NCI-H1048 (cell line): ENCODE data around the gene URAD.
"Not testable (repeated sequence)": the region's sequence is repeated elsewhere in the genome, so short reads cannot be mapped to it uniquely, and the experiment has no call there.

Source experiments
- DNase-seq: peaks from one replicate; lab custom pipeline; 2025; lab: John Stamatoyannopoulos, UW

The URAD gene, protein sequence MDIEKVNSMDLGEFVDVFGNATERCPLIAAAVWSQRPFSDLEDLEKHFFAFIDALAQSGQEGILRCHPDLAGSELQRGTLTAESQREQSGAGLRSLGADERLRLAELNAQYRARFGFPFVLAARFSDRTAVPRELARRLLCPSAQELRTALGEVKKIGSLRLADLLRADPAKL

GRCh38 chr13:27988520-27988919, at the start of gene URAD:
Gene URAD (minus strand): TSS chr13:27988693. CDS start chr13:27988637, 56 bp downstream.
- DNase-seq, result no peak

GRCh38 chr13:28037399-28037798, 48.9 kb upstream of the URAD start:
- no peak for DNase-seq

DNA sequence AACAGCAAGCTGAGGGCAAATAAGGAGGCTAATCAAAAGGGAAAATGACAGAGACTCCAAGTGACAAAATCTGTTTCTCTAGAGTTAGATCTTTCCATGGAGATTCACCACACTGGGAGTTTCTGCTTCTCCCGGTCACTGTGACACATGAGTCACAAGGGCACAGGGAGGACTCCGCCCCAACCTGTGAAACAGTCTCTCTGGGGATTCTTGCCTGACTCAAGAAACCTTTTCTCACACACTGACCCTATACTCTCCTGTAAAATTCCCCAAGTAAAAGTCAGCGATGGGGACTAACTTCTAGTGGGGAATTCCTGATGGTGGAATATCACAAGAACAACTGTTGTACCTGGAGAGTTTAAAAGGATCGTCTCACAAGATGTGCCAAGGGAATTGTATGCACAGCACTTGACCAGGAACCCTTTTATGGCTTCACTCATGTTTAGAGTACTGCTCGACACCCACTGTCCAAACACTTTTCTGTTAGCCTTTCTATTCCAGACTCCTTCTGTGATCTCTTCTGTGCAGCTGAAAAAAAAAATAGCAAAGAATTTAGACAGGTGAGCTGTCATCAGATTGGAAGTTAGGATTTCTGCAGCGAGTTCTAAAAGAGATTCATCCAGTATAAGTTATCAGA, 46.8 kb upstream of the URAD start:
- DNase-seq, result no peak

- no peak for DNase-seq
Observed at GRCh38 chr13:28033894-28034655, 45.6 kb upstream of the URAD start.

DNA sequence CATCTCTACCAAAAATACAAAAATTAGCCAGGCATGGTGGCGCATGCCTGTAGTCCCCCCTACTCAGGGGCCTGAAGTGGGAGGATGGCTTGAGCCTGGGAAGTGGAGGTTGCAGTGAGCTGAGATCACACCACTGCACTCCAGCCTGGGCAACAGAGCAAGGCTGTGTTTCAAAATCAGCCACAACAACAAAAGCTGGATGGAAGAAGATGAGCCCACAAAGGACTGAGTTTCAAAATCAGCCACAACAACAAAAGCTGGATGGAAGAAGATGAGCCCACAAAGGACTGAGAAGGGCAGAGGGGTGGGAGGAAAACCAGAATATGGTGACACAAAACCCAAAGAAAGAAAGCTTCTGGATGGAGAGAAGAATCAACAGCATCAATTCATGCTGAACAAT, 43.9 kb upstream of the URAD start:
- DNase-seq, result not testable (repeated sequence)

- DNase-seq, result no peak
Observed at GRCh38 chr13:28031896-28032288, 43.4 kb upstream of the URAD start.

DNA sequence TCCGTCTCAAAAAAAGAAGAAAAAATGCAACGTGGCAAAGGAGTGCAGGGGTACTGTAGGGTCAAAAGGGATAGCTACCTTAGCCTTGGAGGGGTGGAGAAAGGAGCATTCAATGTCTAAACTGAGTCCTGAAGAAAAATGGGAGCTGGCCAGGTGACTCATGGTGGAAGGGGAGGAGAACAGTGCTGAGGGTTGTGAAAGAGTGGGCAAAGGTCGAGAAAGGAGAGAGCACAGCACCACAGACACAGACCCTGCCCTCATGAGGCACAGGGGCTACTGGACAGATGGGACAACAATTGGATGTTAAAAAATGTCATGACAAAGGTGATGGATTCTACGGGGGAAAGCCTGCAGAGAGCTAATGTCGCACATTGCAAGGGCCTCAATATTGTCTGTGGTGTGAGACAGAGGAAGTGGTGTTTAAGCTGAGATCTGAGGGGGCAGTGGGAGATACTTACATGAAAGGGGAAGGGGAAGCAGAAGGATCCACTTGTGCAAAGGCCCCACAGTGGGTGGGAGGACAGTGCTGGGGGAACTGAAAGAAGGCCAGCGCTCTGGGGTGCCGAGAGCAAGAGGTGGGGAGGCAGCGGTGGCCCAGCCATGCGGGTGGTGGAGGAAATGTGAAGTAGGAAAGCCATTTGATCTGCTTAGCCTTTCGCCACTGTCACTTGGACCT, 42.9 kb upstream of the URAD start:
- no peak for DNase-seq

GRCh38 chr13:28027607-28028364, 39.3 kb upstream of the URAD start:
- DNase-seq, result no peak

GRCh38 chr13:28027071-28027470, 38.6 kb upstream of the URAD start:
- no peak for DNase-seq

DNA sequence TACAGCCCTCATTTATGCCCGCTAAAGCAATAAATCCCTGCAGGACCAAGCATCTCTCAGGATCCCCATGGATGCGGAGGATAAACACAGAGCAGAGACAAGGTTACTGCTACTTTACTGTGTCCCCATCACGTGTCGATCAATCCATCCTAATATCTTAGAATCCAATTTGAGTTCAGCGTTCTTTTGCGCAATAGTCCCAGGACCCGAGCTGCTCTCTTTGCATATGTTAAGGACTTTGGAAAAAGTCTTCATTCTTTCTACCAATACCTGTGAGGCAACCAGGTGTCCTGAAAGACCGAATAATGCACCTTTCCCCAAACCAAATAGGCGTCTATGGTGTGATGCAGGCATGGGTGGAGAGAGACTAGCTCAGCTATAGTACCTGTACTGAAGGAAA, 38.0 kb upstream of the URAD start:
- DNase-seq, result no peak

GRCh38 chr13:28022848-28023518, 34.5 kb upstream of the URAD start:
- DNase-seq, result no peak

DNA sequence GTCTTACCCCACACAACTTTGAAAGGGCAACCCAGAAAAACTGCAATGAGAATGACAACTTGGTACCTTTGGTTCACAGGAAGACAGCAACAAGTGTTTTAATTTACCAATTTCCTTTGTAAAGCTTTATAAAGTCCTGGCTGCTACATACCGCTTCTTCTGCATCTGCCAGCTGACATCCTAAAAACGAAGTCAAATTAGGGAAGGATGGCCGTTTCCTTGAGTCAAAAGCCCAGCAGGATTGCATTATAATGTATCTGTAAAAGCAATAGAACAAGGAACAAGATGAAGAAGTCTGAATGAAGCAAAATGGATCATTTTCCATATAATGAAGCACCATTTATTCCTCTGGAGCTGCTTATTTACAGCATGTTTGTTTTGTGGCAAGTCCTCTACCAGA, 25.8 kb upstream of the URAD start:
- no peak for DNase-seq

GRCh38 chr13:28013482-28013881, 25.0 kb upstream of the URAD start:
- DNase-seq, result no peak

- DNase-seq, result no peak
Observed at GRCh38 chr13:28012896-28013295, 24.4 kb upstream of the URAD start.

GRCh38 chr13:28012383-28012782, 23.9 kb upstream of the URAD start:
- no peak for DNase-seq

- DNase-seq, result no peak
Observed at GRCh38 chr13:28010046-28010445, 21.6 kb upstream of the URAD start.

- not testable (repeated sequence) for DNase-seq
Observed at GRCh38 chr13:28005016-28005415, 16.5 kb upstream of the URAD start.

DNA sequence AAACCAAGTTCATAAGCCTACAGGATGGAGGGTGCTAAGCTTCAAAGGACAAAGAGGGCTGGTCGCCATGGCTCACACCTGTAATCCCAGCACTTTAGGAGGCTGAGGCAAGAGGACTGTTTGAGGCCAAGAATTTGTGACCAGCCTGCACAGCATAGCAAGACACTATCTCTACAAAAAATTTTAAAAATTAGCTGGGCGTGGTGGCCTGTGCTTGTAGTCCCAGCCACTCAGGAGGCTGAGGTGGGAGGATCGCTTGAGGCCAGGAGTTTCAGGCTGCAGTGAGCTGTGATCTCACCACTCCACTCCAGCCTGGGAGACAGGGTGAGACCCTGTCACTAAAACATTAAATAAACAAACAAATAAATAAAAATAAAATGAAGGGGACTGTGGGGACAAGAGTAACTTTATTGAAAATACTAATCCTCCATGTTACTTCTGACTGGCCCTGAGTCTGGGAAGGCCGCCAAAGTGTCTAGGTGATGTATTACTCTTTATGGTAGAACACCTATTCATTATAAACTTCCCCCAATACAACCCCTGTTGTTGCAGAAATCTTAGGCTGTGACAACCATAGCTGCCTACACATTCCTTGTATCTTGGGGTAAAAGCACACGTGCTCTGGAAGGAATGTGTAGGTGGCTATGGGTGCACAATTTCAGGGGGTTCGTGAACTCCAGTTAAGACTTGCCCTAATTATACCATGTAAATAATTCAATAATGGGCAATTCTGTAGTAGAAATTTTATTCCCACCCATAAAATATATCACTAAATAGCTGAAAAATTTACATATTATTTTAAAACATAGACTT, 14.6 kb upstream of the URAD start:
- DNase-seq, result no peak

DNA sequence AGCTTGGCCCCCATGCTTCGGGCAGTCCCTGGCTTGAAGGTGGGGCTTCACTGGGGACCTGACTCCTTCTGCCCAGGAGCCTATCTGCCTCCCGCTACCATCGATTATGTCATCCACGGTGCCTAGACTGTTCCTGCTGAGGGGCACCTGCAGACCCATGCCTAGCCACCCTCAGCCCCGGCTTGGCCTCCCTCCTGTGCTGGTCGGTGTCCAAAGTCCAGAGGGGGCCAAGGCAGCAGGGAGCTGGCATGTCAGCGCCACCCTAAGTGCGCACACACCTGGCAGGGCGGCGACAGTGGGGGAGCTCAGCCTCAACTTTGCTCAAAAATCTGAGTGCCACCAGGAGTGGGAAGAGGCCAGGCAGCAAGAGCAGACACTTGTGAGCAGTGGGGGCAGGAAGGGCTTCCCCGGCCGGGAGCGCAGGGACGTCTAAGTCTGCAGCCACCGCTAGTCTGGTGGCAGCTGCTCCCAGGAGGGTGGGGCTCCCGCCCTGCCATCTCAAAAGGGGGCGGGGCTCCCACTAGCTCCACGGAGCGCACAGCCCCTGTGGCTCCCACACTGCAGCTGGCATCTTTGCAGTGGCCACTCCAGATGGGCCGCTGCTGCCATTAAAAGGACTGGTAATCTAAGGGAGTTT, 13.5 kb upstream of the URAD start:
- no peak for DNase-seq

DNA sequence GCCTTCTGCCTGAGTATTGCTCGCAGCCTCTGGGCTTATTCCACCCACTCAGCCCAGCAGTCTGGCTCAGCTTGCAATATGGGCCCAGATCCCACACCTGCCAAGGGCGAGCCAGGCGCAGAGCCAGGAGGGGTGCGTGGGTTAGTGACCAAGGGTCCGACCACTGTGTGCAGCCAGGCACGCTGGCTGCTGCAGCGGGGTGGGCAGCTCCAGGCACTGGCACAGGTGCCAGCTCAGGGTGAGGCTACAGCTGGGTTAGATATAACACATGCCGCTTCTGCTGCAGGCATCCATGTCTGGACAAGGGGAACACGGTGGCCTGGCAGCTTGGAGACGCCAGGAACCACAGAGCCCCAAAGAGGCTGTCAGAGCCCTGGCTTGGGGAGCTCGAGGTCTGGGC, 12.6 kb upstream of the URAD start:
- no peak for DNase-seq
